Type B pancreatic cell (in vitro differentiated cells): ENCODE data around the gene SNN. TPM values are rescaled to one million over a fixed set of nuclear protein-coding genes. Genes with fewer than 3 reads are reported as not detected.

Experiments used
- DNase-seq: peaks from one replicate; pipeline ENCODE4 v3.0.0; 2021; ENCODE audit warnings: mixed read lengths; ENCODE audit not compliant: unreplicated experiment; ENCODE audit errors: extremely low spot score
- H3K27ac Mint-ChIP-seq: 2 replicates; pipeline ENCODE4 v1.8.0; 2021; ENCODE audit warnings: mild to moderate bottlenecking, mixed read lengths
- H3K27me3 Mint-ChIP-seq: 2 replicates; pipeline ENCODE4 v1.8.0; 2021; ENCODE audit warnings: mixed read lengths
- H3K36me3 Mint-ChIP-seq: 2 replicates; pipeline ENCODE4 v1.8.0; 2021; ENCODE audit warnings: mixed read lengths
- H3K4me1 Mint-ChIP-seq: one replicate; pipeline ENCODE4 v1.8.0; 2021; ENCODE audit warnings: mixed read lengths; ENCODE audit not compliant: unreplicated experiment
- H3K4me3 Mint-ChIP-seq: 2 replicates; pipeline ENCODE4 v1.8.0; 2021; ENCODE audit warnings: mild to moderate bottlenecking, mixed read lengths
- H3K9me3 Mint-ChIP-seq: 2 replicates; pipeline ENCODE4 v1.8.0; 2021; ENCODE audit warnings: mixed read lengths
- CTCF ChIP-seq: fragments of 200-600 bp; sonication (generic); conservative IDR thresholded peaks from 2 replicates; pipeline ENCODE4 v1.5.0; 2021; ENCODE audit warnings: antibody characterized with exemption, mild to moderate bottlenecking
- total RNA-seq: library from RNA; stranded (reverse); gene quantifications from 2 replicates; pipeline ENCODE4 v1.2.1, GENCODE V29; 2021; ENCODE audit warnings: low replicate concordance

SNN gene
- total RNA-seq, 1 donor from 2014 or later, result 44.0 TPM

- Mint-ChIP-seq H3K4me3 (no peak overlapping the region), H3K4me1 (no peaks in the 10 kb centered on the region), H3K27ac (no peak overlapping the region), H3K36me3 (no peaks in the 10 kb centered on the region), H3K27me3 (peaks cover 3% of the 10 kb centered on the region), H3K9me3 (no peaks in the 10 kb centered on the region)
- DNase-seq, result no peak
- no peak for TF ChIP-seq CTCF
Measured at GRCh38 chr16:11655655-11656054, 12.6 kb upstream of the SNN start.

- no peaks in the 10 kb centered on the region for H3K4me1 Mint-ChIP-seq
- no peak overlapping the region for H3K4me3 Mint-ChIP-seq
- no peak overlapping the region for H3K27ac Mint-ChIP-seq
- no peak for TF ChIP-seq CTCF
- H3K36me3 Mint-ChIP-seq, result no peaks in the 10 kb centered on the region
- no peak for DNase-seq
- H3K9me3 Mint-ChIP-seq, result no peaks in the 10 kb centered on the region
- no peaks in the 10 kb centered on the region for H3K27me3 Mint-ChIP-seq
Measured at GRCh38 chr16:11657556-11657955, 10.7 kb upstream of the SNN start.

- H3K27me3 Mint-ChIP-seq, result no peaks in the 10 kb centered on the region
- H3K4me1 Mint-ChIP-seq, result peaks cover under 1% of the 10 kb centered on the region
- no peak overlapping the region for H3K4me3 Mint-ChIP-seq
- H3K9me3 Mint-ChIP-seq, result no peaks in the 10 kb centered on the region
- no peaks in the 10 kb centered on the region for H3K36me3 Mint-ChIP-seq
- H3K27ac Mint-ChIP-seq, result no peak overlapping the region
- no peak for DNase-seq
- TF ChIP-seq CTCF, result no peak
Measured at GRCh38 chr16:11658896-11659708, 9.2 kb upstream of the SNN start.

GRCh38 chr16:11660565-11660964 lies 7.7 kb upstream of the SNN start:
- H3K27me3 Mint-ChIP-seq, result no peaks in the 10 kb centered on the region
- H3K36me3 Mint-ChIP-seq, result no peaks in the 10 kb centered on the region
- H3K27ac Mint-ChIP-seq, result no peak overlapping the region
- TF ChIP-seq CTCF, result no peak
- H3K9me3 Mint-ChIP-seq, result no peaks in the 10 kb centered on the region
- H3K4me3 Mint-ChIP-seq, result no peak overlapping the region
- H3K4me1 Mint-ChIP-seq, result peaks cover 10% of the 10 kb centered on the region
- no peak for DNase-seq

GRCh38 chr16:11662582-11662981 lies 5.7 kb upstream of the SNN start:
- Mint-ChIP-seq H3K9me3 (no peaks in the 10 kb centered on the region), H3K27me3 (no peaks in the 10 kb centered on the region), H3K4me1 (peaks cover 16% of the 10 kb centered on the region), H3K36me3 (no peaks in the 10 kb centered on the region), H3K4me3 (no peak overlapping the region), H3K27ac (no peak overlapping the region)
- no peak for TF ChIP-seq CTCF
- no peak for DNase-seq
